IMR-90 (cell line): ENCODE measurements around the gene POLR1E. TPM values are rescaled to one million over a fixed set of nuclear protein-coding genes. Genes with fewer than 3 reads are reported as not detected.

Experiments used
- ATAC-seq: fragments of 200-7000 bp; cut with Tn5 transposase; 2 replicates; pipeline ENCODE4 v1.9.1; 2020; ENCODE audit warnings: low read depth, mild to moderate bottlenecking, moderate library complexity
- BruUV-seq: library from RNA; stranded (reverse); fragments of 400-500 nt; replicated peaks from 2 replicates; lab custom pipeline; 2021; lab: Mats Ljungman, UMichigan
- CTCF ChIA-PET: fragments of 300-600 bp; formaldehyde crosslinking; extraction: SDS; loops from one replicate; lab custom pipeline; 2021; ENCODE audit warnings: antibody characterized with exemption; lab: Yijun Ruan, JAX
- POLR2A ChIA-PET: fragments of 300-600 bp; sonication (Branson Sonifier 250); formaldehyde crosslinking; loops from one replicate; lab custom pipeline; 2022; ENCODE audit warnings: antibody characterized with exemption; ENCODE audit not compliant: unreplicated experiment; lab: Charles Lee
- DNase-seq: peaks from one replicate; pipeline ENCODE4 v3.0.0; 2013
- H2AFZ ChIP-seq: replicated peaks from 2 replicates; pipeline ENCODE3; 2013; ENCODE audit warnings: low read length, mild to moderate bottlenecking; ENCODE audit not compliant: poor library complexity
- H2AK5ac ChIP-seq: 2 replicates; pipeline ENCODE4 v1.6.1; 2013; ENCODE audit warnings: low read depth, low read length, inconsistent platforms
- H2AK9ac ChIP-seq: replicated peaks from 2 replicates; pipeline ENCODE3; 2013; ENCODE audit warnings: mild to moderate bottlenecking, low read depth, low read length, moderate library complexity; ENCODE audit not compliant: poor library complexity
- H2BK120ac ChIP-seq: 2 replicates; pipeline ENCODE4 v1.6.1; 2013; ENCODE audit warnings: low read depth, low read length, inconsistent platforms
- H2BK15ac ChIP-seq: 3 replicates; pipeline ENCODE4 v1.6.1; 2013; ENCODE audit warnings: low read depth, low read length, inconsistent platforms
- H2BK20ac ChIP-seq: 2 replicates; pipeline ENCODE4 v1.6.1; 2013; ENCODE audit warnings: low read depth, mild to moderate bottlenecking, inconsistent platforms, low read length, moderate library complexity
- H2BK5ac ChIP-seq: 2 replicates; pipeline ENCODE4 v1.6.1; 2013; ENCODE audit warnings: mild to moderate bottlenecking, low read depth, low read length, inconsistent platforms; ENCODE audit not compliant: poor library complexity, severe bottlenecking
- H3K14ac ChIP-seq: replicated peaks from 2 replicates; pipeline ENCODE4 v1.6.1; 2013; ENCODE audit warnings: low read depth, low read length, inconsistent platforms
- H3K18ac ChIP-seq: 2 replicates; pipeline ENCODE4 v1.6.1; 2013; ENCODE audit warnings: low read depth, low read length, control low read depth
- H3K23ac ChIP-seq: 2 replicates; pipeline ENCODE4 v1.6.1; 2013; ENCODE audit warnings: low read depth, low read length, inconsistent platforms
- H3K27ac ChIP-seq: 2 replicates; pipeline ENCODE4 v1.5.1; 2013; ENCODE audit warnings: mild to moderate bottlenecking, control low read depth, low read length; ENCODE audit not compliant: insufficient read depth
- H3K27me3 ChIP-seq: 2 replicates; pipeline ENCODE4 v1.6.1; 2013; ENCODE audit warnings: low read length; ENCODE audit not compliant: control insufficient read depth, insufficient read depth
- H3K36me3 ChIP-seq: 2 replicates; pipeline ENCODE4 v1.6.1; 2013; ENCODE audit warnings: low read length, mixed read lengths; ENCODE audit not compliant: control insufficient read depth, insufficient read depth
- H3K4ac ChIP-seq: 2 replicates; pipeline ENCODE4 v1.6.1; 2013; ENCODE audit warnings: low read depth, low read length, inconsistent platforms
- H3K4me1 ChIP-seq: 2 replicates; pipeline ENCODE4 v1.6.1; 2013; ENCODE audit warnings: low read length, mixed read lengths; ENCODE audit not compliant: control insufficient read depth, insufficient read depth
- H3K4me2 ChIP-seq: 2 replicates; pipeline ENCODE4 v1.6.1; 2013; ENCODE audit warnings: low read depth, mild to moderate bottlenecking, control low read depth, low read length, moderate library complexity
- H3K4me3 ChIP-seq: 2 replicates; pipeline ENCODE4 v1.5.1; 2013; ENCODE audit warnings: low read depth, mild to moderate bottlenecking, control low read depth, low read length, moderate library complexity; ENCODE audit not compliant: insufficient read depth
- H3K56ac ChIP-seq: 2 replicates; pipeline ENCODE4 v1.6.1; 2013; ENCODE audit warnings: low read length, inconsistent platforms; ENCODE audit not compliant: insufficient read depth; ENCODE audit errors: extremely low read depth
- H3K79me1 ChIP-seq, 2 experiments: 2 replicates each; pipeline ENCODE4 v1.6.1; 2013; ENCODE audit warnings: low read length in 2 of 2, inconsistent platforms in 1 of 2, low read depth in 1 of 2
- H3K9ac ChIP-seq: 2 replicates; pipeline ENCODE4 v1.6.1; 2013; ENCODE audit warnings: low read depth, low read length, control low read depth
- H3K9me1 ChIP-seq: 2 replicates; pipeline ENCODE4 v1.6.1; 2013; ENCODE audit warnings: low read length, inconsistent platforms; ENCODE audit not compliant: insufficient read depth
- H3K9me3 ChIP-seq: 2 replicates; pipeline ENCODE4 v1.6.1; 2013; ENCODE audit warnings: low read length; ENCODE audit not compliant: control insufficient read depth, insufficient read depth
- H4K20me1 ChIP-seq: 2 replicates; pipeline ENCODE4 v1.6.1; 2013; ENCODE audit warnings: low read length, inconsistent platforms; ENCODE audit not compliant: insufficient read depth
- H4K5ac ChIP-seq: 2 replicates; pipeline ENCODE4 v1.6.1; 2013; ENCODE audit warnings: mild to moderate bottlenecking, low read depth, low read length, control low read depth
- H4K8ac ChIP-seq, 2 experiments: 2 replicates each; pipeline ENCODE4 v1.6.1; 2013; ENCODE audit warnings: low read depth in 2 of 2, low read length in 2 of 2, control low read depth in 1 of 2, inconsistent platforms in 1 of 2
- H4K91ac ChIP-seq: 2 replicates; pipeline ENCODE4 v1.6.1; 2013; ENCODE audit warnings: low read depth, low read length, inconsistent platforms; ENCODE audit not compliant: insufficient read depth
- BHLHE40 ChIP-seq: fragments of 150-350 bp; IDR thresholded peaks from 2 replicates; pipeline ENCODE4 v1.6.1; 2016; ENCODE audit warnings: mild to moderate bottlenecking, low read depth, low read length
- CEBPB ChIP-seq: IDR thresholded peaks from 2 replicates; pipeline ENCODE4 v1.6.1; 2012; ENCODE audit warnings: low read depth, low read length, improper control_type of control experiment
- CHD1 ChIP-seq: IDR thresholded peaks from 2 replicates; pipeline ENCODE4 v1.6.1; 2012; ENCODE audit warnings: low read depth, low read length, improper control_type of control experiment
- FOS ChIP-seq: fragments of 150-350 bp; IDR thresholded peaks from 2 replicates; pipeline ENCODE4 v1.6.1; 2016; ENCODE audit warnings: low read depth, low read length
- MAFK ChIP-seq: IDR thresholded peaks from 2 replicates; pipeline ENCODE4 v1.6.1; 2012; ENCODE audit warnings: low read depth, low read length, improper control_type of control experiment
- MAZ ChIP-seq: IDR thresholded peaks from 2 replicates; pipeline ENCODE4 v1.6.1; 2012; ENCODE audit warnings: low read depth, mild to moderate bottlenecking, low read length, improper control_type of control experiment, moderate library complexity, borderline replicate concordance
- MXI1 ChIP-seq: IDR thresholded peaks from 2 replicates; pipeline ENCODE4 v1.6.1; 2012; ENCODE audit warnings: low read depth, mild to moderate bottlenecking, low read length, moderate library complexity, borderline replicate concordance
- NFE2L2 ChIP-seq: fragments of 150-350 bp; IDR thresholded peaks from 2 replicates; pipeline ENCODE4 v1.6.1; 2016; ENCODE audit warnings: low read depth, mild to moderate bottlenecking, low read length
- POLR2A ChIP-seq: IDR thresholded peaks from 2 replicates; pipeline ENCODE4 v1.6.1; 2012; ENCODE audit warnings: mild to moderate bottlenecking, low read depth, low read length
- RAD21 ChIP-seq: IDR thresholded peaks from 2 replicates; pipeline ENCODE4 v1.6.1; 2012; ENCODE audit warnings: low read length, improper control_type of control experiment
- RFX5 ChIP-seq: IDR thresholded peaks from 2 replicates; pipeline ENCODE4 v1.8.0; 2012; ENCODE audit warnings: low read depth, mild to moderate bottlenecking, low read length, moderate library complexity
- SMC3 ChIP-seq: fragments of 150-350 bp; IDR thresholded peaks from 2 replicates; pipeline ENCODE4 v1.6.1; 2016; ENCODE audit warnings: low read depth, mild to moderate bottlenecking, antibody characterized with exemption, low read length, moderate library complexity
- USF2 ChIP-seq: fragments of 150-350 bp; IDR thresholded peaks from 2 replicates; pipeline ENCODE4 v1.6.1; 2017; ENCODE audit warnings: mild to moderate bottlenecking, antibody characterized with exemption, low read length, low read depth
- WGBS, 2 experiments: methylation state at CpG; one replicate each; pipeline versions ENCODE4 v1.1.5 to v1.1.7; 2013; ENCODE audit warnings: missing lambda C conversion rate in 2 of 2; ENCODE audit not compliant: insufficient read length in 1 of 2; ENCODE audit errors: extremely low coverage in 2 of 2; 5-methylcytosine and 5-hydroxymethylcytosine counted together
- dilution Hi-C: fragments of 300-500 bp; cut with HindIII; formaldehyde crosslinking; loops from one replicate; pipeline ENCODE4 v1.14.3; 2018; ENCODE audit warnings: low sequenced_read_pairs; ENCODE audit not compliant: unreplicated experiment
- in situ Hi-C: fragments of 300-500 bp; cut with MboI; formaldehyde crosslinking; loops from 3 replicates; pipeline ENCODE4 v1.14.3; 2019; ENCODE audit warnings: low sequenced_read_pairs, inconsistent platforms, mixed read lengths
- intact Hi-C: fragments of 100-400 bp; cut with micrococcal nuclease; formaldehyde crosslinking; loops from 2 replicates; pipeline ENCODE4 v1.10.0; 2022
- polyA plus RNA-seq, 3 experiments: library from polyadenylated mRNA; depleted of rRNA; stranded (reverse); fragments of >200 nt; gene quantifications; 2 replicates each; pipeline ENCODE4 v1.2.3, GENCODE V29; 2012; ENCODE audit warnings: low replicate concordance in 1 of 3
- total RNA-seq: library from RNA; depleted of rRNA; stranded (reverse); fragments of >200 nt; gene quantifications from 2 replicates; pipeline ENCODE4 v1.2.3, GENCODE V29; 2012
- TF ChIP-seq, protein P1 (sequence below): conservative IDR thresholded peaks from 2 replicates; pipeline ENCODE4 v1.5.1; 2012; ENCODE audit warnings: mild to moderate bottlenecking, low read depth, low read length, improper control_type of control experiment

Gene POLR1E
- total and polyA plus RNA-seq, 2 of the 4 experiments (the other 2 are of a cell fraction) = 48.0 to 71.9 TPM

DNA sequence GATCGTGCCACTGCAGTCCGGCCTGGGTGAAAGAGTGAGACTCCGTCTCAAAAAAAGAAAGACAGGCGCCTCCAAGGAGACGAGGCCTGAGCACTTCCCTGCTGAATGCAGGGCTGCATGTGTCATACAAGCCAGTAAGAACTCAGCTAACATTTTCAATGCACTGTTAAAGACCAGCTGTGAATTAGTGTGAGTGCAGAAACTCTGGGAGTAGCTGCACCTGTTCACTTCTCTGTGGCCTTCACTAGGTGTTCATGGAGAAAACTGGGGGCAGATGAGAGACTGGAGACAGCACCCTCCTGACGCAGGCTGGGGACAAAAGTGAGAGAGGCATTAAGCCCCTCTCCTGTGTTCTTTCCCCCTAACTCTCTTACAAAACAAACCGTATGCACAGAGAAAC lies 48.7 kb downstream of the POLR1E start:
- H2BK5ac ChIP-seq = no peak overlapping the region
- no peak overlapping the region for H2BK120ac ChIP-seq
- peaks cover 3% of the 10 kb centered on the region; the same call in 1 of the 2 replicates for H3K9me1 ChIP-seq
- no peaks in the 10 kb centered on the region for H3K27me3 ChIP-seq
- H2BK20ac ChIP-seq = no peak overlapping the region
- ATAC-seq (no peak), DNase-seq (no peak)
- no peak overlapping the region for H3K27ac ChIP-seq
- in situ Hi-C loops (no loop called here), dilution Hi-C loops (no loop called here), intact Hi-C loops (no loop called here)
- H3K18ac ChIP-seq = no peak overlapping the region
- H3K4me1 ChIP-seq = no peaks in the 10 kb centered on the region
- no peak overlapping the region for H3K56ac ChIP-seq
- H2AFZ ChIP-seq = no peak overlapping the region
- no peaks in the 10 kb centered on the region for H4K20me1 ChIP-seq
- no peak overlapping the region for H2AK9ac ChIP-seq
- H3K9me3 ChIP-seq = no peaks in the 10 kb centered on the region
- no peak overlapping the region for H4K91ac ChIP-seq
- POLR2A ChIA-PET = no interaction called here
- WGBS, 2 experiments = 94% methylated on average over 4 of the region's 7 CpGs; no CpG with 5 or more reads in 1 of the 2 experiments
- H4K8ac ChIP-seq = no peak overlapping the region
- H3K4me2 ChIP-seq = no peak overlapping the region
- no peak overlapping the region for H3K14ac ChIP-seq
- no peak overlapping the region for H3K23ac ChIP-seq
- no peak overlapping the region for H2BK15ac ChIP-seq
- H3K4ac ChIP-seq = no peak overlapping the region
- H4K5ac ChIP-seq = no peak overlapping the region
- TF ChIP-seq RAD21 (no peak), NFE2L2 (no peak), FOS (no peak), MAZ (no peak), USF2 (no peak), BHLHE40 (no peak), MAFK (no peak), CHD1 (no peak), POLR2A (no peak), SMC3 (no peak), CEBPB (no peak), MXI1 (no peak), RFX5 (no peak)
- TF ChIP-seq, protein P1, sequence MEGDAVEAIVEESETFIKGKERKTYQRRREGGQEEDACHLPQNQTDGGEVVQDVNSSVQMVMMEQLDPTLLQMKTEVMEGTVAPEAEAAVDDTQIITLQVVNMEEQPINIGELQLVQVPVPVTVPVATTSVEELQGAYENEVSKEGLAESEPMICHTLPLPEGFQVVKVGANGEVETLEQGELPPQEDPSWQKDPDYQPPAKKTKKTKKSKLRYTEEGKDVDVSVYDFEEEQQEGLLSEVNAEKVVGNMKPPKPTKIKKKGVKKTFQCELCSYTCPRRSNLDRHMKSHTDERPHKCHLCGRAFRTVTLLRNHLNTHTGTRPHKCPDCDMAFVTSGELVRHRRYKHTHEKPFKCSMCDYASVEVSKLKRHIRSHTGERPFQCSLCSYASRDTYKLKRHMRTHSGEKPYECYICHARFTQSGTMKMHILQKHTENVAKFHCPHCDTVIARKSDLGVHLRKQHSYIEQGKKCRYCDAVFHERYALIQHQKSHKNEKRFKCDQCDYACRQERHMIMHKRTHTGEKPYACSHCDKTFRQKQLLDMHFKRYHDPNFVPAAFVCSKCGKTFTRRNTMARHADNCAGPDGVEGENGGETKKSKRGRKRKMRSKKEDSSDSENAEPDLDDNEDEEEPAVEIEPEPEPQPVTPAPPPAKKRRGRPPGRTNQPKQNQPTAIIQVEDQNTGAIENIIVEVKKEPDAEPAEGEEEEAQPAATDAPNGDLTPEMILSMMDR = no peak
- no peak overlapping the region for H3K9ac ChIP-seq
- BruUV-seq = no TSS peak
- no peak overlapping the region for H3K4me3 ChIP-seq
- H3K36me3 ChIP-seq = peaks cover 21% of the 10 kb centered on the region
- CTCF ChIA-PET = interaction anchor here (0.6 kb wide), 1 partner anchor 62 kb away, joined by 3 read pairs; no protein-coding TSS in a partner anchor
- H3K79me1 ChIP-seq = no peaks in the 10 kb centered on the region
- no peak overlapping the region for H2AK5ac ChIP-seq
